Peyer's patch (tissue), 4 donors: ENCODE data around the gene MRPS30. TPM values are rescaled to one million over a fixed set of nuclear protein-coding genes. Genes with fewer than 3 reads are reported as not detected.

Experiments
- DNase-seq, 3 donors: peaks; one replicate each; pipeline ENCODE4 v3.0.0-alpha.2; 2017 to 2019
- H3K27ac ChIP-seq, 4 donors: fragments of 200-600 bp; sonication (generic); one replicate each; pipeline ENCODE4 v1.5.1; 2016 to 2019
- H3K27me3 ChIP-seq, 2 donors: fragments of 200-600 bp; sonication (generic); one replicate each; pipeline ENCODE4 v1.5.1; 2019
- H3K36me3 ChIP-seq, 3 donors: fragments of 200-600 bp; sonication (generic); one replicate each; pipeline ENCODE4 v1.5.1; 2016 to 2019
- H3K4me1 ChIP-seq, 4 donors: fragments of 200-600 bp; sonication (generic); one replicate each; pipeline ENCODE4 v1.5.1; 2016 to 2019
- H3K4me3 ChIP-seq, 4 donors: fragments of 200-600 bp; sonication (generic); 1 replicate in 3 of 4; 2 replicates in 1 of 4; pipeline ENCODE4 v1.5.1; 2016 to 2019; ENCODE audit warnings: mild to moderate bottlenecking in 1 of 4
- H3K9me3 ChIP-seq, 4 donors: fragments of 200-600 bp; sonication (generic); one replicate each; pipeline ENCODE4 v1.5.1; 2016 to 2019; ENCODE audit warnings: mild to moderate bottlenecking in 1 of 4
- CTCF ChIP-seq, 6 experiments: fragments of 450-650 bp in 4 of 6; fragments of 200-600 bp in 2 of 6; sonication (generic) in 1 of 6; IDR thresholded peaks; one replicate each; pipeline ENCODE4 v1.5.1; 2017 to 2019; ENCODE audit warnings: antibody characterized with exemption in 6 of 6, mild to moderate bottlenecking in 3 of 6, moderate library complexity in 1 of 6
- POLR2A ChIP-seq, 2 donors: fragments of 450-650 bp; IDR thresholded peaks; one replicate each; pipeline ENCODE4 v1.5.1; 2017; ENCODE audit warnings: antibody characterized with exemption in 2 of 2, mild to moderate bottlenecking in 2 of 2, moderate library complexity in 2 of 2
- total RNA-seq, 4 donors: library from RNA; depleted of rRNA; stranded (reverse); fragments of >200 nt; gene quantifications; one replicate each; pipeline ENCODE4 v1.1.0, GENCODE V29; 2016

Gene MRPS30
- total RNA-seq, 4 donors from 2014 or later: 61.1 to 75.5 (median 67.2) TPM

GRCh38 chr5:44862808-44863207, 54.1 kb downstream of the MRPS30 start:
- Histone ChIP-seq H3K27me3 (no peaks in the 10 kb centered on the region), H3K4me3 (no peak overlapping the region), H3K4me1 (no peaks in the 10 kb centered on the region)

More at GRCh38 chr5:44862808-44863207, 54.1 kb downstream of the MRPS30 start:
- Histone ChIP-seq H3K36me3 (no peaks in the 10 kb centered on the region), H3K9me3 (no peaks in the 10 kb centered on the region), H3K27ac (no peak overlapping the region)
- TF ChIP-seq POLR2A (IDR thresholded peaks at IDR 0.05) (no peak), CTCF (IDR thresholded peaks at IDR 0.05) (no peak)
- no peak for DNase-seq
